Ovary (tissue), 9 donors: ENCODE results near the gene PTPRH. TPM values are rescaled to one million over a fixed set of nuclear protein-coding genes. Genes with fewer than 3 reads are reported as not detected.

Experiments used
- DNase-seq, 5 donors: peaks; one replicate each; pipeline ENCODE4 v3.0.0-alpha.2; 2019 to 2020
- H3K27ac ChIP-seq, 2 donors: fragments of 200-600 bp; one replicate each; pipeline versions ENCODE4 v1.5.1 to v1.8.0; 2019 to 2022
- H3K27me3 ChIP-seq: fragments of 200-600 bp; one replicate; pipeline ENCODE4 v1.8.0; 2022
- H3K36me3 ChIP-seq: fragments of 200-600 bp; sonication (generic); one replicate; pipeline ENCODE4 v1.5.1; 2019
- H3K4me1 ChIP-seq: one replicate; pipeline ENCODE4 v1.8.1; 2013; ENCODE audit warnings: mild to moderate bottlenecking, moderate library complexity; ENCODE audit not compliant: insufficient read depth
- H3K4me3 ChIP-seq: fragments of 200-600 bp; sonication (generic); one replicate; pipeline ENCODE4 v1.5.1; 2017
- H3K9me3 ChIP-seq, 2 donors: fragments of 200-600 bp in 1 of 2; sonication (generic) in 1 of 2; one replicate each; pipeline versions ENCODE4 v1.5.1 to v1.8.1; 2013 to 2019; ENCODE audit warnings: mild to moderate bottlenecking in 1 of 2, moderate library complexity in 1 of 2
- CTCF ChIP-seq, 3 donors: fragments of 450-650 bp in 2 of 3; fragments of 200-600 bp in 1 of 3; IDR thresholded peaks; one replicate each; pipeline versions ENCODE4 v1.5.1 to v1.8.0; 2016 to 2022; ENCODE audit warnings: antibody characterized with exemption in 3 of 3, mild to moderate bottlenecking in 1 of 3
- EP300 ChIP-seq: sonication (generic); formaldehyde crosslinking; IDR thresholded peaks from one replicate; pipeline ENCODE4 v1.6.1; 2017; ENCODE audit warnings: antibody characterized with exemption
- POLR2A ChIP-seq: fragments of 450-650 bp; IDR thresholded peaks from one replicate; pipeline ENCODE4 v1.6.1; 2017; ENCODE audit warnings: antibody characterized with exemption, mild to moderate bottlenecking, moderate library complexity
- WGBS, 3 donors: extraction: QIAGEN DNeasy Blood & Tissue Kit in 1 of 3; methylation state at CpG; one replicate each; pipeline versions ENCODE4 v1.1.5 to v1.1.7; 2013 to 2017; 5-methylcytosine and 5-hydroxymethylcytosine counted together
- intact Hi-C, 4 donors: fragments of 100-400 bp; cut with DNase I; formaldehyde crosslinking; loops; one replicate each; pipeline versions ENCODE4 v1.11.0 to v1.15.1; 2022 to 2023
- polyA plus RNA-seq, 2 donors: library from polyadenylated mRNA; stranded (reverse); fragments of 200-250 nt in 1 of 2; fragments of 350-450 nt in 1 of 2; fragmentation: Illumina TruSeq in 1 of 2; extraction: RNeasy Lipid Tissue Mini Kit (QIAGEN cat#74804) in 1 of 2; gene quantifications; one replicate each; pipeline ENCODE4 v1.2.3, GENCODE V29; 2013 to 2014
- total RNA-seq, 7 donors: library from RNA; depleted of rRNA in 2 of 7; stranded (reverse); fragments of >200 nt in 2 of 7; fragmentation: NEBNext Ultra II Directional in 3 of 7; extraction: Animal tissue kit (Norgen Biotek cat#: 25700) in 3 of 7; gene quantifications; one replicate each; pipeline versions ENCODE4 v1.1.0 to v1.2.4, GENCODE V29; 2016 to 2023
- donor health status: DM: no; HTN: no; CAD: no; lungs with moderate emphysema.
- donor health status: DM: no; HTN: no; CAD: no.
- donor health status: Bipolar disorder and iron deficiency.
- donor health status: DM: yes; HTN: yes; CAD: no.
- donor health status: DM: no; HTN: no; CAD: no.
- donor health status: DM: yes; HTN: yes; CAD: no.

The PTPRH gene
- total and polyA plus RNA-seq, 9 donors, result 0.23 to 4.6 (median 1.2) TPM

- Histone ChIP-seq H3K27ac (no peak overlapping the region), H3K4me3 (no peak overlapping the region), H3K27me3 (no peaks in the 10 kb centered on the region), H3K9me3 (no peaks in the 10 kb centered on the region), H3K36me3 (no peaks in the 10 kb centered on the region), H3K4me1 (no peaks in the 10 kb centered on the region)
- no peak for TF ChIP-seq EP300
- no peak for TF ChIP-seq POLR2A
- no peak for TF ChIP-seq CTCF (IDR thresholded peaks at IDR 0.05)
- DNase-seq, result no peak
- intact Hi-C loops, result no loop called here
- WGBS, 3 donors, result 75 to 77% (median 76%) methylated on average over 9 of the region's 9 CpGs
Observed at GRCh38 chr19:55248704-55249103, 39.4 kb upstream of the PTPRH start.

GRCh38 chr19:55248166-55248675 lies 38.9 kb upstream of the PTPRH start:
- H3K36me3 ChIP-seq, result no peaks in the 10 kb centered on the region
- H3K27ac ChIP-seq, result no peak overlapping the region
- DNase-seq, result no peak
- 64 to 71% (median 64%) methylated on average over 10 of the region's 10 CpGs for WGBS, 3 donors
- H3K4me3 ChIP-seq, result no peak overlapping the region
- no peaks in the 10 kb centered on the region for H3K9me3 ChIP-seq
- H3K27me3 ChIP-seq, result no peaks in the 10 kb centered on the region
- no peak for TF ChIP-seq EP300
- TF ChIP-seq POLR2A, result no peak
- TF ChIP-seq CTCF (IDR thresholded peaks at IDR 0.05), result no peak
- H3K4me1 ChIP-seq, result no peaks in the 10 kb centered on the region
- intact Hi-C loops, result no loop called here

GRCh38 chr19:55247621-55248099 lies 38.4 kb upstream of the PTPRH start:
- 22 to 34% (median 29%) methylated on average over 10 of the region's 10 CpGs for WGBS, 3 donors
- Histone ChIP-seq H3K4me1 (no peaks in the 10 kb centered on the region), H3K4me3 (no peak overlapping the region), H3K27me3 (no peaks in the 10 kb centered on the region), H3K9me3 (no peaks in the 10 kb centered on the region), H3K27ac (no peak overlapping the region), H3K36me3 (no peaks in the 10 kb centered on the region)
- DNase-seq, result no peak
- intact Hi-C loops, result no loop called here
- no peak for TF ChIP-seq CTCF (IDR thresholded peaks at IDR 0.05)
- TF ChIP-seq EP300, result no peak
- no peak for TF ChIP-seq POLR2A

- intact Hi-C loops, result no loop called here
- Histone ChIP-seq H3K9me3 (no peaks in the 10 kb centered on the region), H3K4me3 (no peak overlapping the region), H3K27ac (no peak overlapping the region), H3K36me3 (no peaks in the 10 kb centered on the region), H3K27me3 (no peaks in the 10 kb centered on the region), H3K4me1 (no peaks in the 10 kb centered on the region)
- 87 to 91% (median 91%) methylated on average over 36 to 40 of the region's 40 CpGs for WGBS, 3 donors
- TF ChIP-seq POLR2A (no peak), CTCF (IDR thresholded peaks at IDR 0.05) (no peak), EP300 (no peak)
- no peak for DNase-seq
Observed at GRCh38 chr19:55246462-55247451, 37.5 kb upstream of the PTPRH start.
